Osteoblast (primary cell): Measurements from ENCODE around the gene PRICKLE2. TPM values are rescaled to one million over a fixed set of nuclear protein-coding genes. Genes with fewer than 3 reads are reported as not detected.

Experiments
- DNase-seq: peaks from one replicate; pipeline ENCODE4 v3.0.0; 2011; ENCODE audit warnings: low spot score, mixed read lengths; ENCODE audit not compliant: insufficient read length; ENCODE audit errors: missing footprints
- H2AFZ ChIP-seq: 2 replicates; pipeline ENCODE4 v1.6.0; 2011; ENCODE audit warnings: mild to moderate bottlenecking, low read length
- H3K27ac ChIP-seq: 2 replicates; pipeline ENCODE4 v1.5.1; 2011; ENCODE audit warnings: mild to moderate bottlenecking, low read depth, low read length, moderate library complexity
- H3K27me3 ChIP-seq: 2 replicates; pipeline ENCODE4 v1.6.0; 2012; ENCODE audit warnings: mild to moderate bottlenecking, control low read depth, inconsistent platforms, low read length, moderate library complexity; ENCODE audit not compliant: insufficient read depth
- H3K36me3 ChIP-seq: 2 replicates; pipeline ENCODE4 v1.5.1; 2011; ENCODE audit warnings: mild to moderate bottlenecking, low read length, control low read depth, moderate library complexity; ENCODE audit not compliant: insufficient read depth
- H3K4me1 ChIP-seq: 2 replicates; pipeline ENCODE4 v1.5.1; 2011; ENCODE audit warnings: mild to moderate bottlenecking, low read length, control low read depth, moderate library complexity; ENCODE audit not compliant: insufficient read depth
- H3K4me2 ChIP-seq: 2 replicates; pipeline ENCODE4 v1.6.0; 2011; ENCODE audit warnings: mild to moderate bottlenecking, low read length; ENCODE audit not compliant: insufficient read depth
- H3K4me3 ChIP-seq: fragments of 200-600 bp; sonication (generic); 3 replicates; pipeline ENCODE4 v1.5.1; 2012; ENCODE audit warnings: mild to moderate bottlenecking, low read length, inconsistent platforms; ENCODE audit not compliant: insufficient read depth
- H3K79me2 ChIP-seq: 2 replicates; pipeline ENCODE4 v1.6.0; 2012; ENCODE audit warnings: mild to moderate bottlenecking, low read length, control low read depth, inconsistent platforms; ENCODE audit not compliant: insufficient read depth
- H3K9me3 ChIP-seq: 2 replicates; pipeline ENCODE4 v1.5.1; 2011; ENCODE audit warnings: low read depth, low read length, control low read depth
- H4K20me1 ChIP-seq: 2 replicates; pipeline ENCODE4 v1.6.0; 2012; ENCODE audit warnings: mild to moderate bottlenecking, low read length, control low read depth; ENCODE audit not compliant: insufficient read depth
- total RNA-seq: library from RNA; depleted of rRNA; stranded (reverse); fragments of >200 nt; gene quantifications from 2 replicates; pipeline ENCODE4 v1.2.3, GENCODE V29; 2012
- TF ChIP-seq, protein P1 (sequence below): IDR thresholded peaks from 2 replicates; pipeline ENCODE4 v1.5.1; 2011; ENCODE audit warnings: mild to moderate bottlenecking, low read depth, low read length, moderate library complexity; ENCODE audit errors: extremely low read depth

Gene PRICKLE2
- total RNA-seq, 1 donor, result 18.8 TPM

- peaks cover 8% of the 10 kb centered on the region for H3K79me2 ChIP-seq
Measured at GRCh38 chr3:64195789-64196188, 29.5 kb downstream of the PRICKLE2 start.

DNA sequence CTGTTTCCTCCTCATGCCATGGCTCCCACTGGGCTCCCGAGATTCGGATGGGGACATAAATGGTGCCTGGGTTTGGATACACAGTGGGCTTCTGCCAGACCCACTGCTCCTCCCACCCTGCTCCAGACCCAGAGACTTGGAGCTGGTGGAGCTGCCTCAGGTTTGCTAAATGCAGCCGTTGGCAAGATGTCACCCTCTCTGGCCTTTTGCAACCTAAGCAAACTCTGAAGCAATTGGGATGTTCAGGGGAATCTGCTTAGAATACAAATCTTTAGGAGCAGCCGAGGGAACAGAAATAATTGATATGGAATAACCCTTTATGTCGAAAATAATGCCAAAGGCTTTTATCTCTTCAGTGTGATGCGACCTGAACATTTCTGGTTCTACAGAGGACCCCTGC lies 33.4 kb downstream of the PRICKLE2 start:
- Histone ChIP-seq H3K4me3 (no peak overlapping the region), H3K79me2 (peaks cover 10% of the 10 kb centered on the region), H3K27me3 (no peaks in the 10 kb centered on the region), H4K20me1 (no peaks in the 10 kb centered on the region), H3K4me1 (peaks cover 39% of the 10 kb centered on the region), H3K9me3 (no peaks in the 10 kb centered on the region), H3K36me3 (no peaks in the 10 kb centered on the region), H3K4me2 (no peak overlapping the region), H3K27ac (peak overlapping the region; percentile 96), H2AFZ (no peak overlapping the region)
- TF ChIP-seq, protein P1, sequence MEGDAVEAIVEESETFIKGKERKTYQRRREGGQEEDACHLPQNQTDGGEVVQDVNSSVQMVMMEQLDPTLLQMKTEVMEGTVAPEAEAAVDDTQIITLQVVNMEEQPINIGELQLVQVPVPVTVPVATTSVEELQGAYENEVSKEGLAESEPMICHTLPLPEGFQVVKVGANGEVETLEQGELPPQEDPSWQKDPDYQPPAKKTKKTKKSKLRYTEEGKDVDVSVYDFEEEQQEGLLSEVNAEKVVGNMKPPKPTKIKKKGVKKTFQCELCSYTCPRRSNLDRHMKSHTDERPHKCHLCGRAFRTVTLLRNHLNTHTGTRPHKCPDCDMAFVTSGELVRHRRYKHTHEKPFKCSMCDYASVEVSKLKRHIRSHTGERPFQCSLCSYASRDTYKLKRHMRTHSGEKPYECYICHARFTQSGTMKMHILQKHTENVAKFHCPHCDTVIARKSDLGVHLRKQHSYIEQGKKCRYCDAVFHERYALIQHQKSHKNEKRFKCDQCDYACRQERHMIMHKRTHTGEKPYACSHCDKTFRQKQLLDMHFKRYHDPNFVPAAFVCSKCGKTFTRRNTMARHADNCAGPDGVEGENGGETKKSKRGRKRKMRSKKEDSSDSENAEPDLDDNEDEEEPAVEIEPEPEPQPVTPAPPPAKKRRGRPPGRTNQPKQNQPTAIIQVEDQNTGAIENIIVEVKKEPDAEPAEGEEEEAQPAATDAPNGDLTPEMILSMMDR, result no peak
- no peak for DNase-seq

More at GRCh38 chr3:64195789-64196188, 29.5 kb downstream of the PRICKLE2 start:
- DNase-seq, result no peak
- Histone ChIP-seq H3K36me3 (peaks cover 4% of the 10 kb centered on the region), H3K9me3 (no peaks in the 10 kb centered on the region), H3K4me3 (no peak overlapping the region), H4K20me1 (no peaks in the 10 kb centered on the region), H3K4me1 (peaks cover 2% of the 10 kb centered on the region), H3K27me3 (no peaks in the 10 kb centered on the region), H3K27ac (no peak overlapping the region), H2AFZ (no peak overlapping the region), H3K4me2 (no peak overlapping the region)
- TF ChIP-seq, protein P1, result no peak

GRCh38 chr3:64190517-64191515 lies 34.5 kb downstream of the PRICKLE2 start:
- Histone ChIP-seq H2AFZ (no peak overlapping the region), H3K36me3 (no peaks in the 10 kb centered on the region), H3K27me3 (no peaks in the 10 kb centered on the region), H3K27ac (peak overlapping the region; percentile 96), H4K20me1 (no peaks in the 10 kb centered on the region), H3K4me2 (no peak overlapping the region), H3K4me1 (peaks cover 47% of the 10 kb centered on the region), H3K4me3 (no peak overlapping the region), H3K9me3 (no peaks in the 10 kb centered on the region), H3K79me2 (peaks cover 10% of the 10 kb centered on the region)
- peak; percentile 63 for DNase-seq
- TF ChIP-seq, protein P1, result no peak
